ENCODE results near the gene CIAO2B. TPM values are rescaled to one million over a fixed set of nuclear protein-coding genes. Genes with fewer than 3 reads are reported as not detected.

Gene CIAO2B
- total and polyA plus RNA-seq, 4 experiments from 2014 or later: 72.7 to 150 (median 102) TPM

- no peak overlapping the region for H3K27ac ChIP-seq (ENCODE audit: low read depth, low read length)
- POLR2A ChIA-PET (ENCODE audit: partially characterized antibody): interaction anchor here (1.3 kb wide), 1 partner anchor 128 kb away, joined by 3 read pairs; no protein-coding TSS in a partner anchor
- no peaks in the 10 kb centered on the region for H3K9me3 Mint-ChIP-seq
- H3K36me3 ChIP-seq (ENCODE audit: insufficient read depth, low read length): peaks cover 21% of the 10 kb centered on the region
- H3K4me1 Mint-ChIP-seq: peaks cover 14 to 39% (median 26%) of the 10 kb centered on the region in 4 donors
- H3K27me3 ChIP-seq (ENCODE audit: insufficient read depth, low read length): no peaks in the 10 kb centered on the region
- H3K4me3 Mint-ChIP-seq: peak overlapping the region in 1 of 8 donors; percentile 52
- no peaks in the 10 kb centered on the region for H3K9me3 ChIP-seq (ENCODE audit: control insufficient read depth in 1 of 2, low read length in 2 of 2)
- no peak for DNase-seq
- peak overlapping the region in 1 of 7 donors; percentile 35 for H3K27ac Mint-ChIP-seq
- H3K36me3 Mint-ChIP-seq: peaks cover 14 to 31% of the 10 kb centered on the region in 2 donors
- intact Hi-C loops (cut with micrococcal nuclease): no loop called here
- CTCF ChIA-PET (ENCODE audit: partially characterized antibody): interaction anchor here (1.0 kb wide), 1 partner anchor 9 kb away, joined by 4 read pairs; no protein-coding TSS in a partner anchor
- no peak overlapping the region for H3K4me3 ChIP-seq (ENCODE audit: low read length in 2 of 2)
- peaks cover 23% of the 10 kb centered on the region for H3K4me1 ChIP-seq (ENCODE audit: insufficient read depth, low read length)
- no peaks in the 10 kb centered on the region for H3K27me3 Mint-ChIP-seq
Measured at GRCh38 chr16:66885491-66885890, 48.7 kb downstream of the CIAO2B start.

- no peak for DNase-seq
- Histone ChIP-seq H3K9me3 (ENCODE audit: control insufficient read depth in 1 of 2, low read length in 2 of 2) (no peaks in the 10 kb centered on the region), H3K4me3 (ENCODE audit: low read length in 2 of 2) (no peak overlapping the region), H3K4me1 (ENCODE audit: insufficient read depth, low read length) (peaks cover 28% of the 10 kb centered on the region), H3K27me3 (ENCODE audit: insufficient read depth, low read length) (no peaks in the 10 kb centered on the region), H3K36me3 (ENCODE audit: insufficient read depth, low read length) (peaks cover 21% of the 10 kb centered on the region), H3K27ac (ENCODE audit: low read depth, low read length) (no peak overlapping the region)
- H3K9me3 Mint-ChIP-seq: no peaks in the 10 kb centered on the region
- H3K27me3 Mint-ChIP-seq: no peaks in the 10 kb centered on the region
- H3K36me3 Mint-ChIP-seq: peaks cover 14 to 27% of the 10 kb centered on the region in 2 donors
- intact Hi-C loops (cut with micrococcal nuclease): no loop called here
- ChIA-PET CTCF (ENCODE audit: partially characterized antibody) (interaction anchor here (0.6 to 2.4 kb wide), 6 partner anchors 10 to 70 kb away, joined by 3 to 18 read pairs (median 4); no protein-coding TSS in a partner anchor), POLR2A (ENCODE audit: partially characterized antibody) (interaction anchor here (3.2 kb wide), 1 partner anchor 51 kb away, joined by 13 read pairs; the partner anchor contains the start of gene CIAO2B)
- peaks cover 22 to 47% (median 36%) of the 10 kb centered on the region in 4 donors for H3K4me1 Mint-ChIP-seq
- peak overlapping the region in 2 of 7 donors; percentile 32 to 37 for H3K27ac Mint-ChIP-seq
- H3K4me3 Mint-ChIP-seq: peak overlapping the region in 2 of 8 donors; percentile 17 to 33
Measured at GRCh38 chr16:66882702-66883101, 51.5 kb downstream of the CIAO2B start.

Other genes starting within 250 kb of the CIAO2B start
- gene CMTM4, start 237.7 kb downstream of the CIAO2B start, total RNA-seq: 1 to 10 TPM; 2.0 to 2.2 TPM
- under 1 TPM in 1 of 2 donors, not detected in 1; 0.21 TPM for gene CMTM4, start 237.7 kb downstream of the CIAO2B start, polyA plus RNA-seq
- gene DYNC1LI2, start 182.8 kb downstream of the CIAO2B start, total RNA-seq: 10 to 100 TPM; 73.2 to 78.1 TPM
- 10 to 100 TPM; 16.0 to 32.9 TPM for gene DYNC1LI2, start 182.8 kb downstream of the CIAO2B start, polyA plus RNA-seq
- 1 to 10 TPM in 1 of 2 experiments, under 1 TPM in 1; 0.83 to 1.1 TPM for gene TERB1, start 132.8 kb downstream of the CIAO2B start, total RNA-seq
- gene TERB1, start 132.8 kb downstream of the CIAO2B start, polyA plus RNA-seq: not detected
- 10 to 100 TPM; 93.8 to 95.3 TPM for gene NAE1, start 103.4 kb downstream of the CIAO2B start, total RNA-seq
- 100 to 1,000 TPM in 1 of 2 donors, 10 to 100 TPM in 1; 70.4 to 101 TPM for gene NAE1, start 103.4 kb downstream of the CIAO2B start, polyA plus RNA-seq
- not detected for gene CA7, start 90.0 kb downstream of the CIAO2B start, total RNA-seq
- gene CA7, start 90.0 kb downstream of the CIAO2B start, polyA plus RNA-seq: not detected
- 10 to 100 TPM; 16.3 to 19.3 TPM for gene PDP2, start 53.9 kb downstream of the CIAO2B start, total RNA-seq
- gene PDP2, start 53.9 kb downstream of the CIAO2B start, polyA plus RNA-seq: 1 to 10 TPM; 2.4 to 4.0 TPM
- gene CDH16, start 15.5 kb downstream of the CIAO2B start, total RNA-seq: not detected
- not detected for gene CDH16, start 15.5 kb downstream of the CIAO2B start, polyA plus RNA-seq
- under 1 TPM; 0.29 to 0.58 TPM for gene RRAD, start 8.9 kb downstream of the CIAO2B start, total RNA-seq
- gene RRAD, start 8.9 kb downstream of the CIAO2B start, polyA plus RNA-seq: not detected
- gene CES2, start 1.1 kb upstream of the CIAO2B start, total RNA-seq: 10 to 100 TPM; 46.5 to 51.0 TPM
- 10 to 100 TPM; 25.4 to 30.4 TPM for gene CES2, start 1.1 kb upstream of the CIAO2B start, polyA plus RNA-seq
- under 1 TPM; 0.32 to 0.61 TPM for gene CES3, start 26.9 kb upstream of the CIAO2B start, total RNA-seq
- not detected for gene CES3, start 26.9 kb upstream of the CIAO2B start, polyA plus RNA-seq
- gene CES4A, start 54.2 kb upstream of the CIAO2B start, total RNA-seq: 10 to 100 TPM; 19.8 to 21.9 TPM
- gene CES4A, start 54.2 kb upstream of the CIAO2B start, polyA plus RNA-seq: 10 to 100 TPM in 1 of 2 donors, 1 to 10 TPM in 1; 4.1 to 12.2 TPM
- 100 to 1,000 TPM; 112 TPM for gene CBFB, start 94.7 kb upstream of the CIAO2B start, total RNA-seq
- gene CBFB, start 94.7 kb upstream of the CIAO2B start, polyA plus RNA-seq: 100 to 1,000 TPM; 102 to 108 TPM
- 10 to 100 TPM; 22.2 to 22.7 TPM for gene PHAF1, start 175.5 kb upstream of the CIAO2B start, total RNA-seq
- 10 to 100 TPM in 1 of 2 donors, 1 to 10 TPM in 1; 7.5 to 16.1 TPM for gene PHAF1, start 175.5 kb upstream of the CIAO2B start, polyA plus RNA-seq
- gene B3GNT9, start 216.6 kb upstream of the CIAO2B start, total RNA-seq: 10 to 100 TPM; 10.0 to 10.4 TPM
- gene B3GNT9, start 216.6 kb upstream of the CIAO2B start, polyA plus RNA-seq: 10 to 100 TPM; 10.0 to 11.8 TPM
- gene TRADD, start 225.5 kb upstream of the CIAO2B start, total RNA-seq: 100 to 1,000 TPM; 161 to 173 TPM
- gene TRADD, start 225.5 kb upstream of the CIAO2B start, polyA plus RNA-seq: 100 to 1,000 TPM; 221 to 285 TPM
- 10 to 100 TPM; 69.9 to 76.2 TPM for gene FBXL8, start 225.6 kb upstream of the CIAO2B start, total RNA-seq
- gene FBXL8, start 225.6 kb upstream of the CIAO2B start, polyA plus RNA-seq: 10 to 100 TPM; 19.2 to 26.5 TPM
- gene HSF4, start 230.3 kb upstream of the CIAO2B start, total RNA-seq: 10 to 100 TPM; 93.6 to 98.7 TPM
- gene HSF4, start 230.3 kb upstream of the CIAO2B start, polyA plus RNA-seq: under 1 TPM in 1 of 2 donors, not detected in 1; 0.37 TPM
- gene NOL3, start 236.1 kb upstream of the CIAO2B start, total RNA-seq: 10 to 100 TPM in 1 of 2 experiments, 1 to 10 TPM in 1; 9.6 to 12.5 TPM
- gene NOL3, start 236.1 kb upstream of the CIAO2B start, polyA plus RNA-seq: 1 to 10 TPM; 1.3 to 1.7 TPM
- gene MATCAP1, start 249.6 kb upstream of the CIAO2B start, total RNA-seq: 1 to 10 TPM; 8.6 to 9.0 TPM
- gene MATCAP1, start 249.6 kb upstream of the CIAO2B start, polyA plus RNA-seq: 1 to 10 TPM; 1.8 to 3.0 TPM